Midbrain (tissue), 1 donor: ENCODE results near the gene C5.
"Not testable (repeated sequence)": the region's sequence is repeated elsewhere in the genome, so short reads cannot be mapped to it uniquely, and the experiment has no call there.

ENCODE experiments used
- DNase-seq: peaks from one replicate; lab custom pipeline; 2025; lab: John Stamatoyannopoulos, UW

Gene C5

GRCh38 chr9:121048618-121049017 is 1.5 kb downstream of the C5 start:
- DNase-seq: no peak

- DNase-seq: no peak
Measured at GRCh38 chr9:121048175-121048574, 1.9 kb downstream of the C5 start.

- DNase-seq: no peak
Measured at GRCh38 chr9:121038804-121039203, 11.3 kb downstream of the C5 start.

- DNase-seq: no peak
Measured at GRCh38 chr9:121038362-121038761, 11.7 kb downstream of the C5 start.

- not testable (repeated sequence) for DNase-seq
Measured at GRCh38 chr9:121035717-121036116, 14.4 kb downstream of the C5 start.

GRCh38 chr9:121034529-121034928 is 15.5 kb downstream of the C5 start:
- DNase-seq: no peak

- DNase-seq: no peak
Measured at GRCh38 chr9:121029469-121029868, 20.6 kb downstream of the C5 start.

- not testable (repeated sequence) for DNase-seq
Measured at GRCh38 chr9:121028285-121028684, 21.8 kb downstream of the C5 start.

GRCh38 chr9:121026768-121027167 is 23.3 kb downstream of the C5 start:
- no peak for DNase-seq

- no peak for DNase-seq
Measured at GRCh38 chr9:121026260-121026691, 23.8 kb downstream of the C5 start.

- DNase-seq: no peak
Measured at GRCh38 chr9:121024237-121024636, 25.8 kb downstream of the C5 start.

GRCh38 chr9:121023064-121023463 is 27.0 kb downstream of the C5 start:
- DNase-seq: no peak

GRCh38 chr9:121021301-121021700 is 28.8 kb downstream of the C5 start:
- DNase-seq: peak; percentile 7

GRCh38 chr9:121019273-121019672 is 30.8 kb downstream of the C5 start:
- DNase-seq: no peak

GRCh38 chr9:121013911-121014310 is 36.2 kb downstream of the C5 start:
- no peak for DNase-seq

- no peak for DNase-seq
Measured at GRCh38 chr9:121009650-121010049, 40.4 kb downstream of the C5 start.

- DNase-seq: no peak
Measured at GRCh38 chr9:120999317-120999716, 50.8 kb downstream of the C5 start.

- DNase-seq: no peak
Measured at GRCh38 chr9:120998111-120998510, 52.0 kb downstream of the C5 start.

GRCh38 chr9:120997502-120997901 is 52.6 kb downstream of the C5 start:
- no peak for DNase-seq

GRCh38 chr9:120996409-120996808 is 53.7 kb downstream of the C5 start:
- DNase-seq: no peak

- DNase-seq: no peak
Measured at GRCh38 chr9:120989065-120989464, 61.0 kb downstream of the C5 start.

GRCh38 chr9:120985819-120986222 is 64.3 kb downstream of the C5 start:
- peak; percentile 50 for DNase-seq

GRCh38 chr9:120983259-120983837 is 66.7 kb downstream of the C5 start:
- DNase-seq: no peak

GRCh38 chr9:120982836-120983235 is 67.2 kb downstream of the C5 start:
- no peak for DNase-seq

- DNase-seq: no peak
Measured at GRCh38 chr9:120980951-120981350, 69.1 kb downstream of the C5 start.
